NT2/D1 (cell line): ENCODE data around the gene MUC6.

Experiments used
- DNase-seq: peaks from one replicate; pipeline ENCODE4 v3.0.0-alpha.2; 2011; ENCODE audit warnings: low read depth, low spot score
- H3K27me3 ChIP-seq: 2 replicates; pipeline ENCODE4 v1.6.0; 2011; ENCODE audit warnings: mild to moderate bottlenecking; ENCODE audit not compliant: insufficient read length, insufficient read depth
- H3K36me3 ChIP-seq: 2 replicates; pipeline ENCODE4 v1.6.1; 2011; ENCODE audit warnings: mild to moderate bottlenecking, low read length, mixed read lengths; ENCODE audit not compliant: insufficient read depth, insufficient read length
- H3K4me1 ChIP-seq: 2 replicates; pipeline ENCODE4 v1.5.1; 2011; ENCODE audit not compliant: insufficient read depth, insufficient read length
- H3K4me3 ChIP-seq: 2 replicates; pipeline ENCODE4 v1.5.1; 2011; ENCODE audit warnings: low read depth; ENCODE audit not compliant: insufficient read length
- H3K9ac ChIP-seq: 2 replicates; pipeline ENCODE4 v1.6.0; 2011; ENCODE audit warnings: low read depth; ENCODE audit not compliant: insufficient read length
- H3K9me3 ChIP-seq: 2 replicates; pipeline ENCODE4 v1.5.1; 2011; ENCODE audit warnings: mild to moderate bottlenecking, low read length; ENCODE audit not compliant: insufficient read depth
- SUZ12 ChIP-seq: IDR thresholded peaks from 2 replicates; pipeline ENCODE4 v1.6.1; 2011; ENCODE audit not compliant: insufficient read length, insufficient read depth; ENCODE audit errors: extremely low read depth
- YY1 ChIP-seq: IDR thresholded peaks from 2 replicates; pipeline ENCODE4 v1.6.1; 2011; ENCODE audit not compliant: insufficient read length, insufficient read depth
- ZNF274 ChIP-seq: IDR thresholded peaks from 2 replicates; pipeline ENCODE4 v1.6.1; 2011; ENCODE audit warnings: mild to moderate bottlenecking, low read depth, low read length

Gene MUC6

DNA sequence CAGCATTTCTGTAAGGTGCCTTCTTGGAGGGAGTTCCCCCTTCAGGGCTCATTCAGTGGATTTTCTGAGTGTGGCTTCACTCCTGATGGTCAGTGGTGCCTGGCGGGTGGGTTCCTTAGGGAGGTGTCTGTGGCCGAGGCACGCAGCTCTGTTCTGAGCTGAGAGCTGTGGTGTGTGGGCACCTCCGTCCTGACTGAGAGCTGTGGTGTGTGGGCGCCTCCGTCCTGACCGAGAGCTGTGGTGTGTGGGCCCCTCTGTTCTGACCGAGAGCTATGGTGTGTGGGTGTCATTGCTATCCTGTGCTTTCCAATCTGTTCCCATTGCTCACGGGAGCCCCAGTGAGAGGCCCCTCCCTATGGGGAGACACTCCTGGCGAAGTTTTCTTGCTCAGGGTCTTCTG is 39.8 kb downstream of the MUC6 start:
- Histone ChIP-seq H3K9me3 (no peaks in the 10 kb centered on the region), H3K4me1 (no peaks in the 10 kb centered on the region), H3K4me3 (no peak overlapping the region), H3K27me3 (no peaks in the 10 kb centered on the region), H3K9ac (no peak overlapping the region), H3K36me3 (peaks cover 78% of the 10 kb centered on the region)
- no peak for DNase-seq
- TF ChIP-seq ZNF274 (no peak), YY1 (no peak), SUZ12 (no peak)

DNA sequence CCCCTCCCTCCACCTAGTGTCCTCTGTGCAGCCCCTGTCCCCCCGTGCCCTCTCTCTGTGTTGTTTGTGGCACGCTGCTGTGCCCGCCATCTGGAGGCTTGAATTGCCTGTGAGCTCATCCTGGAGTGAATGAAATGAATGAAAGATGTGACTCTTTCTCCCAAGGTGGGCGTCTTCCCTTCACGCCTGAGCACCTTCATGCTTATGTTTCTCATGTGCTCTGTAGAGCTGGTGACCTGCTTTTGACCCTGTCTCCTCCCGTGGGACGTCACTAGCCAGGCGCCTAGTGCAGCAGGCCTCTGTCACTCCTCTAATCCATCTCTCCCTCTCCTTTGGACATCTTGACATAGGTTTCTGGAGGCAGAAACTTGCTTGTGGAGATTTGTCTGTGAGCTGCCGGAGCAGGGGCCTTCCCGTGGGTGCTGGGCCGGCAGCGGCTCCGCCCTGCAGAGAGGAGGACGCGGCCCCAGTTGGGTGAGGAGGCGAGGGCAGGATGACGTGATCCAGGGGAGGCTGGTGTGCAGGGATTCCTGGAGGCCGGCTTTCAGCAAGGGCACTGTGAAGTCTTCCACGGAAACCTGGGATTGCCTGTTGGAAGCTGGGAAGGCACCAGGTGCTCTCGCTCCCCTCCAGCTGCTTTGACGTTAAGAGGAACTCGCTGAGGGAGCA is 40.6 kb downstream of the MUC6 start:
- H3K4me3 ChIP-seq, result no peak overlapping the region
- H3K9ac ChIP-seq, result no peak overlapping the region
- no peak for TF ChIP-seq SUZ12
- no peak for TF ChIP-seq ZNF274
- no peak for TF ChIP-seq YY1

DNA sequence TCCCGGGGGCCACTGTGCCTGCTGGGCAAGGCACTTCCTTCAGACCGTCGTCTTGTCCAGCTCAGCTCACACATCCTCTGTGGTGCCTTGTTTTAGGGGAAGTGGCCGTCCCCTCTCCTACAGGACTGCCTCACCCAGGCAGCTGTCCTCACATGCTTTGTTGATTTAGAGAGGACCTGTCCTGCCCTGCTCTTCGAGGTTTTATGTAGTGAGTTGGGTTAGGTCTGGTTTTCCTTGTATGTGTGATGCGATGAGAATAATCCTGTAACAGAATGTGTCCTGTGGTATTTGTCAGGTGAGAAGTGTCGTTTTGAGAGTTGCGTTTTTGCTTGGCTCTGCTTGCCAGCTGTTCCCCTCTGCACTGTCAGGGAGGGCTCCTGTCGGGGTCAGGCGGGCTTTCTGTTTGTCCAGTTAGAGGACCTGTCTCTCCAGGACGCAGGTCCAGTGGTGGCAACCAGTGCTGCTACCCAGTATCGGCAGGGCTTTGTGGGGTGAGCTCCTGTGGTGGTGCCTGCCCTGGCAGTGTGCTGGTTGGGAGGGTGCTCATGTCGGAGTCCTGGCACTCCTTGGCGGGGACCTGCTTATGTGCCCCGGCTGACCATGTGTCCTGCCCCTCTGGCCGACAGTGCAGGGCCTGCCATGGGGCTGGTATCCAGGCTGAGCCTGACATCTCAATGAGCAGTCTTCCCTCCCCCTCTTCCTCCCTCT is 41.3 kb downstream of the MUC6 start:
- no peak overlapping the region for H3K4me3 ChIP-seq
- TF ChIP-seq SUZ12 (no peak), ZNF274 (no peak), YY1 (no peak)
- no peak for DNase-seq
- H3K9me3 ChIP-seq, result no peaks in the 10 kb centered on the region
- H3K9ac ChIP-seq, result no peak overlapping the region
- no peaks in the 10 kb centered on the region for H3K4me1 ChIP-seq
- H3K27me3 ChIP-seq, result no peaks in the 10 kb centered on the region
- H3K36me3 ChIP-seq, result peaks cover 75% of the 10 kb centered on the region

More for the DNA sequence above, 40.6 kb downstream of the MUC6 start:
- no peaks in the 10 kb centered on the region for H3K9me3 ChIP-seq
- DNase-seq, result no peak
- no peaks in the 10 kb centered on the region for H3K4me1 ChIP-seq
- peaks cover 77% of the 10 kb centered on the region for H3K36me3 ChIP-seq
- H3K27me3 ChIP-seq, result no peaks in the 10 kb centered on the region

DNA sequence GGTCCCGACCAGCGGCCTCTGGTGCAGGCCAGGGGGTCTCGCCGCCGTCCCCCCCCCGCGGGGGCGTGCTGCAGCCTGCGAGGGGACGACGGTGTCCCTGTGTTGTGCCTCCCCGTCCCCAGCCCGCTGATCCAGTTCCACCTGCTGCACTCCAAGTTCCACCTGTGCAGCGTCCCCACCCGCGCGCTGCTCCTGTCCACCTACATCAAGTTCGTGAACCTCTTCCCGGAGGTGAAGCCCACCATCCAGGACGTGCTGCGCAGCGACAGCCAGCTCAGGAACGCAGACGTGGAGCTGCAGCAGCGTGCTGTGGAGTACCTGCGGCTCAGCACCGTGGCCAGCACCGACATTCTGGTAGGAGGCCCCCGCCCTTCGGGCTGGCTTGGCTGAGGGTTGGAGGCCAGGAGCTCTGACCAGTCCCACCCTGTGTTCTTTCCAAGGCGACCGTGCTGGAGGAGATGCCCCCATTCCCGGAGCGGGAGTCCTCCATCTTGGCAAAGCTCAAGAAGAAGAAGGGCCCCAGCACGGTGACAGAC is 42.8 kb downstream of the MUC6 start:
- DNase-seq, result no peak
- Histone ChIP-seq H3K4me1 (no peaks in the 10 kb centered on the region), H3K4me3 (no peak overlapping the region), H3K36me3 (peaks cover 80% of the 10 kb centered on the region), H3K27me3 (no peaks in the 10 kb centered on the region), H3K9ac (no peak overlapping the region), H3K9me3 (no peaks in the 10 kb centered on the region)
- no peak for TF ChIP-seq SUZ12
- no peak for TF ChIP-seq ZNF274
- TF ChIP-seq YY1, result no peak

DNA sequence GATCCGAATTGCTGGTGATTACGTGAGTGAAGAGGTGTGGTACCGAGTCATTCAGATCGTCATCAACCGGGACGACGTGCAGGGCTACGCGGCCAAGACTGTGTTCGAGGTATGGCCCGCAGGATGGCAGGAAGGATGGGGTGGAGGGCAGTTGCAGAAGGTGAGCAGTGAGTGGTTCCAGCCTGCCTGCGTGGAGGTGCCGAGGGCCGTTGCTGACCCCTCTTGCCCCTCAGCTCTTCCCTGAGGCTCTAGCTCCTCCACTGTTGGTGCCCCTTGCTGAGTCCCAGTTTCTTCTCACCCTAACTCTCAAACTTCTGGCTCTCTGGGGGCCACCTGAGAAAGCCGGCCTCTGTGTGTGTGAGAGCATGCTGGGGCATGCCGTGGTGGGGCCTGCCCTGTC is 43.9 kb downstream of the MUC6 start:
- no peak overlapping the region for H3K4me3 ChIP-seq
- no peaks in the 10 kb centered on the region for H3K9me3 ChIP-seq
- no peak for TF ChIP-seq ZNF274
- TF ChIP-seq YY1, result no peak
- no peak for TF ChIP-seq SUZ12
- H3K36me3 ChIP-seq, result peaks cover 89% of the 10 kb centered on the region
- H3K4me1 ChIP-seq, result no peaks in the 10 kb centered on the region
- H3K9ac ChIP-seq, result no peak overlapping the region
- no peaks in the 10 kb centered on the region for H3K27me3 ChIP-seq
- no peak for DNase-seq

DNA sequence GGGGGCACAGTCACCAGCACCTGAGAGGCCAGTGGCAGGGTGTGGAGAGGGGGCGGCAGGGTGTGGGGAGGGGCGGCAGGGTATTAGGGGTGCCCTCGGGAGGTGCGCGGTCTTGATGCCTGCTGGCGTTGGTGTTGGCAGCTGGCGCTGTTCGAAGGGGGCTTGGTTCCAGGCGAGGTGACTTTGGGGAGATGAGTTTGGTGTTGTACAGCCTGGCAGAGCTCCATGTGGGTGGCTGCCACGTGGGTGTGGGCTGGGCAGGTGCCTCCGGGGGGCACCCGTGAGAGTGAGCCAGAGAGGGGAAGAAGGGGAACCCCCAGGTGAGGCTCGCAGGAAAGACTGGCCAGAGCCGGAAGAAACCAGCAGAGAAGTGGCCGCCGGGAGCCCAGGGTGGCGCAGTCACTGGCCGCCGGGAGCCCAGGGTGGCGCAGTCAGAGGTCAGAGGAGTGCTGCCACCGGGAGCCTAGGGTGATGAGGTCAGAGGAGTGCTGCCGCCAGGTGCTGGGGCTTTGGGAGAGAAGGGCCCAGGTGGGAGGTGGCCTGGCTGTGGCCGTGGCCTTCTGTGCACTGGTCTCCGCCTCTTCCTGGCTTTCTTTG is 44.7 kb downstream of the MUC6 start:
- no peak for DNase-seq
- no peaks in the 10 kb centered on the region for H3K4me1 ChIP-seq
- H3K9me3 ChIP-seq, result no peaks in the 10 kb centered on the region
- peaks cover 87% of the 10 kb centered on the region for H3K36me3 ChIP-seq
- TF ChIP-seq SUZ12, result no peak
- no peak for TF ChIP-seq YY1
- TF ChIP-seq ZNF274, result no peak
- H3K4me3 ChIP-seq, result no peak overlapping the region
- no peak overlapping the region for H3K9ac ChIP-seq
- H3K27me3 ChIP-seq, result no peaks in the 10 kb centered on the region

DNA sequence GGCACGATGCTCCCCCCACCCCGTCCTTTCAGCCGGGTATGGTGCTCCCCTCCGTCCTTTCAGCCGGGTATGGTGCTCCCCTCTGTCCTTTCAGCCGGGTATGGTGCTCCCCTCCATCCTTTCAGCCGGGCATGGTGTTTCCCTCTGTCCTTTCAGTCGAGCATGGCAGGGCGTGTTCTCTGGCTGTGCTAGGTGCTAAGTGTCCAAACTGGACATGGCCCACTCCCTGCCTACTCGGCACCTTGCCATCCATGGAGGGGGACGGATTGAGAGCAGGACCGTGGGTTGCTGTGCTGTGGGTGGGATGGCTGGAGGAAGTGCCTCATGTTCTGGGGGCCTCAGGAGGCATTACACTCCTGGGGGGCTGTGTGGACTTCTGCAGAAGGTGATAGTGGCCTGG is 45.5 kb downstream of the MUC6 start:
- Histone ChIP-seq H3K9me3 (no peaks in the 10 kb centered on the region), H3K36me3 (peaks cover 87% of the 10 kb centered on the region), H3K9ac (no peak overlapping the region), H3K27me3 (no peaks in the 10 kb centered on the region), H3K4me1 (no peaks in the 10 kb centered on the region), H3K4me3 (no peak overlapping the region)
- no peak for TF ChIP-seq SUZ12
- no peak for TF ChIP-seq YY1
- TF ChIP-seq ZNF274, result no peak
- DNase-seq, result no peak
